HG03565 (cell line): ENCODE data around the gene LAIR2.
"Not testable (repeated sequence)": the region's sequence is repeated elsewhere in the genome, so short reads cannot be mapped to it uniquely, and the experiment has no call there.

ENCODE experiments used
- ATAC-seq: cut with Tn5 transposase; IDR thresholded peaks from one replicate; pipeline ENCODE4 v1.9.1; 2021; ENCODE audit warnings: mild to moderate bottlenecking, moderate library complexity; ENCODE audit not compliant: unreplicated experiment

Gene LAIR2

DNA sequence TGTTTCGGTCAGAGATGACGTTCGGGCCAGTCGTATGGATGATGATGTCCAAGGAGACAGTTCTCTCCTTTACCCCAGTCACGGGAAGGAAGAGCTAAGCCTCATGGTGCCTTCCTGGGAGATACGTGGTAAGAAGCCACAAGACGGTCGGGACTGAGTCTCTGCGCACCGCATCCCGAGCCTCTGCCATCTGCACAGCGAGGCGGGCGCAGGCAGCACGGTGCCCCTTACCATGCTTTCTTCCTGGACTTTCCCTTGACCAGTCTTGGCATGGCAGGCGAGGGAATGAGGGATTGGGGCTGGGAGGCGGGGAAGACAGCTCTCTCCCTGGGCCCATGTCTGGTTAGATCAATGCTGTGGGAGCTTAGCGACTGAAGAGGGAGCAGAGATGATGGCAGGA, 10.1 kb upstream of the LAIR2 start:
- no peak for ATAC-seq

GRCh38 chr19:54493056-54493455, 9.6 kb upstream of the LAIR2 start:
- not testable (repeated sequence) for ATAC-seq

DNA sequence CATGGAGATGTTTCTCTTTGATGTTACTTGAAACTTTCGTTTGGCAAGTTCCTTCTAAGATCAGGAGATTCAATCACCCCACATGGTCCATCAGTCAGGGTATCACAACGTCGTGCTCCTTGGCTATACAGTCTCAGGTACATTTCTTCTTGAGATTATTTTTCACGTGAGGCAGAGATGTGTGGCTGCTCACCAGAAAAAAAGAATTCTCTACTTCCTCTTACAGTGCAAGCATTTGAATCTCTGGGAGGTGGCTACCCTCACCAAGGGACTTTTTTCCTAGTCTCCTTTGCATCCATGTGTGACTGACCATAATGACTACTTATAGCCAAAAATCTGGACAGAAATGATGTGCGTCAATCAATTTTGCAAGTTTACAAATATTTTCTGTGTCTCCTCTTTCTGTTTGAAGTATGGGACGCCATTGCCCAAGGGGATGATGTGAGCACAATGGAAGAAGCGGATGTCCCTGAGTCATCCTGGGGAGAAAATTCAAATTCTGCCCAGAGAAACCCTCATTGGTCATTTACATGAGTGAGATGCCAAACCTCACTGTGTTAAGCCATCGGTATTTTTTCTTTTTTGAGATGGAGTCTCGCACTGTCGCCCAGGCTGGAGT, 8.6 kb upstream of the LAIR2 start:
- ATAC-seq, result no peak

- not testable (repeated sequence) for ATAC-seq
Observed at GRCh38 chr19:54495284-54495683, 7.3 kb upstream of the LAIR2 start.

GRCh38 chr19:54497747-54498450, 4.7 kb upstream of the LAIR2 start:
- ATAC-seq, result not testable (repeated sequence)

- ATAC-seq, result not testable (repeated sequence)
Observed at GRCh38 chr19:54498451-54498772, 4.2 kb upstream of the LAIR2 start.

DNA sequence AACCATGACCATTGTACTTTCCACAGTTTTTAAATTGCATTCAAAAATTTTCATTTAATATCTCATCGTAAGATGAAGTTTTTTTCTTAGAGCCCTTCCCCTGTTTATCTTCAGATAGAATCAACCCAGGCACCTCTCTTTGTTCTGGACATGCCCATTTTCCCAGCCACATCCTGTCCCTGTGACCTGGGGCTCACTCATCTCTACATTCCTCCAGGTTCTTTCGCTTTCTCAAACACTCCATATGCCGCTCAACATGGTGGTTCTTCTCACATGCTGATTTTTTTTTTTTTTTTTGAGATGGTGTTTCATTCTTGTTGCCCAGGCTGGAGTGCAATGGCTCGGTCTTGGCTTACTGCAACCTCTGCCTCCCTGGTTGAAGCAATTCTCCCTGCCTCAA, 2.9 kb downstream of the LAIR2 start:
- ATAC-seq, result not testable (repeated sequence)

- no peak for ATAC-seq
Observed at GRCh38 chr19:54506079-54506478, 3.4 kb downstream of the LAIR2 start.

GRCh38 chr19:54507038-54507717, 4.5 kb downstream of the LAIR2 start:
- not testable (repeated sequence) for ATAC-seq

DNA sequence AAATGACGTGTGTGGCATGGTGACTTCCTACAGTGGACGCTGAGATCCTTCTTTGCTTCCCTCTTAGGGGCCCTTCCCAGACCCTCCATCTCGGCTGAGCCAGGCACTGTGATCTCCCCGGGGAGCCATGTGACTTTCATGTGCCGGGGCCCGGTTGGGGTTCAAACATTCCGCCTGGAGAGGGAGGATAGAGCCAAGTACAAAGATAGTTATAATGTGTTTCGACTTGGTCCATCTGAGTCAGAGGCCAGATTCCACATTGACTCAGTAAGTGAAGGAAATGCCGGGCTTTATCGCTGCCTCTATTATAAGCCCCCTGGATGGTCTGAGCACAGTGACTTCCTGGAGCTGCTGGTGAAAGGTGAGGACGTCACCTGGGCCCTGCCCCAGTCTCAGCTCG, 5.2 kb downstream of the LAIR2 start:
- ATAC-seq, result no peak

GRCh38 chr19:54508487-54508886, 5.9 kb downstream of the LAIR2 start:
- ATAC-seq, result not testable (repeated sequence)

GRCh38 chr19:54509200-54509940, 6.7 kb downstream of the LAIR2 start:
- not testable (repeated sequence) for ATAC-seq

DNA sequence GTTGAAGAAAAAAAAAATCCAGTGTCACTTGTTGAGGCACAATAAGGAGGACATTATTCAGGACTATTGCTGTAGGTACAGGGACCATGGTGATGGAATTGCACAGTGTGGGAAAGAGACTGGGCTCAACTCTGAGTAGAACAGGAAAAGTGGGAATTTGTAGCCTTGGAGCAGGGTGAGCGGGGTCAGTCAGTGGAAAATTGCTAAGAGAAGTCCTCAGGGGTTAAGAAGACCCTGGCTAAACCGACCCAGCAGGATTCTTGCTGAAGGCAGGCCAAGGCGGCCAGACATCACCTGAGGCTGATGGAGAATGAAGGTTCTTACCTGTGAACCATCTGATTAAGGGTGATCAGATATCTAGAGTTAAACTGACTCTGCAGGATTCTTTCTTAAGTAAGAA, 12.5 kb downstream of the LAIR2 start:
- ATAC-seq, result no peak

DNA sequence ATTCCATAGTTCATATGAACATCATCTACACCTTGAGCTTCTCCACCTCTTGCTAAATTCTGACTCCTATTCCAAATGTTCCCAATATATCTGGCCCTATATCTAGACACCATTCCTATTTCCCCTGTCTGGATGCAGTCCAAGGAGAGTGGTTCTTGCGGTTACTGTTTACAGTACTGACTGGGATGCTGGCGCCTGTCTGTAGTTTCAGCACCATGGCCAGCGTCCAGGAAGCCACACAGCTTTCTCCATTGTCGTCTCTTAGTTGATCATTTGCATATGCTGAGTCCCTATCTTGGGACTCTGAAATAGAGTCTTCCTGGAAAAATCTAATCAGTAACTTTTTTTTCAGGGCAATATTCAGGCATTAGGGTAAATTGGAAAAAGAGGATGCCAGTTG, 14.9 kb downstream of the LAIR2 start:
- ATAC-seq, result no peak

DNA sequence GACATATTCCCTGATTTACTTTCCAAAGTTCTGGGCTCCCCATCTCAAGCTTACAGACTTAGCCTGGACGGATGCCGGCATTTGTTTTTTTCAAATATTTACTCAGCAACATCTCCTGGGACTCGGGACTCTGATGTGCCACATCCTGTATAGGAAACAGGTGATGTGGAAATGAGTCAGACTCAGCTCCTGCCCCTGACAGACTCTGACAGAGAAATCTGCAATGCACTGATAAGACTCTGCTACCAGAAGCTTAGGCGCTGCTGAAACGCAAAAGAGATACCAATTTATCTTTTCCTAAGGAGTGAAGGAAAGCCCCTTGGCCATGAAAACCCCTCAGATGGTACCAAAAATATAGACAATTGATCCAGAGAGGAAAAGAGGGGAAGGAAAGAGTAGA, 16.2 kb downstream of the LAIR2 start:
- ATAC-seq, result peak; percentile 47

DNA sequence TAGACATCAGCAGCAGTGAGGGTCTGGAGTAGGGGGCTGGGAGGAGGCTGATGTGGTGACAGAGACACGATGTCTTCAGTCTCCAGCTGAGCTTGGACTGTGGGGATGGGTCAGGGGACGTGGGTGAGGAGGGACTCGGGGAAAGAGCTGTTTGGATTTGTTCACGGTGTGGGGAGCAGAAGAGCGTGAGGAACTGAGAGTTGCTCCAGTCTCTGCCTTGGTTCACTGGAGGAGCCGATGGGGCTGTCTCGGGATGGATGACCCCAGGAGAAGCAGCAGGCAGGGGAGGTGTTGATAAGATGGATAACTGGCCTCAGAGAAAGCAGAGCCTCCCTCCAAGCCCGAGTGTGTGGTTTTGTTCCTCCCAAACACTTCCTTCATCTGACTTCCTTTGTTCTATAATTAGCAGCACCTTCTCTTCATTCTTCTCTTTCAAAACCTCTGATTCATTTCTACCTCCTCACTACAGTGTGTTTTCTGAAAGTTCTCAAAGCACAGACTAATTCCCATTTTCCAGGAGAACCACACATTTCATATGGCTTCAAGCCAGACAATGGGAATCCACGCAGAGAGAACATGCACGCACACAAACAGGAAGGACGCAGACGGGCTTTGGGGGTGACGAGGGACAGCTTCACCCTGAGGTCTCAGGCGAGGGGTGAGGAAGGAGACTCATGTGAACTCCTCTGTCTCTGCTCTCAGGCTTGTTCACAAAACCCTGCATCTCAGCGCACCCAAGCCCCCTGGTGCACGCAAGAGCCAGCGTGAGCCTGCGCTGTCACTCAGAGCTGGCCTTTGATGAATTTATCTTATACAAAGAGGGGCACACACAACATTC, 18.6 kb downstream of the LAIR2 start:
- ATAC-seq, result no peak

DNA sequence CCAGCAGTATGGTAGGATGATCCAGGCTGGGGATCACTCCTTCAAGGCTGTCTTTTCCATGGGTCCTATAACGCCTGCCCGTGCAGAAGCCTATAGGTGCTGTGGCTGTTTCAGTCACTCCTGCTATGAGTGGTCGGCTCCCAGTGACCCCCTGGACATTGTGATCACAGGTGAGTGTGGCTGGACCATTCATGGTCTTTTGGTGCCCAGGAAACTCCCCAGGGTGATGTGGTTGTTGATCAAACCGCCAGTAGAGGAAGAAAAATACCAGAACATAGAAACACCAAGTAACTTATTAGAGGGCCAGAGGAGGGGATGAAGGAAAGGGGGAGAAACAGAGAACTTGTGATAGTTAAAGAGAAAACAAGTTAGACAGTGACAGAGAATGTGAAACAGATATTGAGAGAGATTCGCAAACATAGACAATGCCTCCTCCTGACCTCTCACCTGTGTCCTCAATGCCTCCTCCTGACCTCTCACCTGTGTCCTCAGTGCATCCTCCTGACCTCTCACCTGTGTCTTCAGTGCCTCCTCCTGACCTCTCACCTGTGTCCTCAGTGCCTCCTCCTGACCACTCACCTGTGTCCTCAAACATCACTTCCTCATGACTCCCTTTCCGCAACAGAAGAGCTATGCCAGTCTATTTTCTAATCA, 19.4 kb downstream of the LAIR2 start:
- no peak for ATAC-seq

DNA sequence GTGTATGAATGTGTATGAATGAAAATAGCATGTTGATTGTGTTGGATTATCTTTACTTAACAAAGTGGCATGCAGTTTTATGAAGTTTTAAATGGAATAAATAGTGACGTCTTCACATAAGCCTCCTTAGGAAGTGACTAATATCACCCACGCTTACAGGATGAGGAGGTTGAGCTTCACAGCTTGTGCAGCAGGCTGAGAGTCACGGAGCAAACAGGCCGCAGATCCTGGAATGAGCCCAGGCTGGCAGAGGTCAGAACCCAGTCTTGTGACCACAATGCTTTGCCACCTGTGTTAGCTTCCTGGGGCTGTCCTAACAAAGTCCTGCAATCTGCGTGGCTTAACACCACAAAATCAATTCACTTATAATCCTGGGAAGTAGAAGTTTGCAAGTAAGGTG, 20.8 kb downstream of the LAIR2 start:
- ATAC-seq, result no peak

DNA sequence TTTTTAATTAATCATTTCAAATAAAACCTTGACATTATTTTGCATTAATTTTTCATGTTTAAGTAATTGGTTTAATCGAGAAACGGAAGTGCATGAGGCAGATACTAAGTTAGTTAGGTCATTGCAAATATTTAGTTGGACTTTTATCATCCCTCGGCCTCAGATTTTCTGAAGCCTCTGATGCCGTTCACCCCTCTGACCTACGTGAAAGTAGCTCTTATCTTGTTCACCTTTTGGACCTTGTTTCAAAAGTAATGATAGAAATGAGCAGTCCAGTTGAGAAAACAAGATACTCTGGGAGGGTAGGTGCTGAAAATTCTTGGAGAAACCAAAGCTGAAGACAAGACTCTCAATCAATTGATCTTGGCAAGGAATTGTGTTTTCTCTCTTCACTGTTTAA, 23.0 kb downstream of the LAIR2 start:
- no peak for ATAC-seq

- no peak for ATAC-seq
Observed at GRCh38 chr19:54526972-54527371, 24.3 kb downstream of the LAIR2 start.
